ENCODE results near the gene CNMD. TPM values are rescaled to one million over a fixed set of nuclear protein-coding genes. Genes with fewer than 3 reads are reported as not detected.

Gene CNMD
- polyA plus RNA-seq, 1 experiment = not detected

DNA sequence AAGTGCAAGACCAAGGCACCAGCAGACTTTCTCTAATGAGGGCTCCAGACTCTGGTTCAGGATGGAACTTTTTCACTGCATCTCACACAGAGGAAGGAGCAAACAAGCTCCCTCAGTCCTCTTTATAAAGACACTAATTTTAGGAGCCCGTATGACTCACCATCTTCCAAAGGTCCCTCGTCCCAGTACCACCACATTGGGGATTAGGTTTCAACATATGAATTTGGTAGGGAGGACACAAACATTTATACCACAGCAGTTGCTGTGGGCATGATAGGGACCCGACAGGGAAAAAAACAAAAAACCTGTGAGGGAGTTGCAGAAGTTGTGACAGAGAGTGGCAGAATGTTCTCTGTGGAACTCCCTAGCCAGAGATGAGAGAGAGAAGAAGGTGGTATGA, 6.5 kb upstream of the CNMD start:
- Histone ChIP-seq H3K36me3 (ENCODE audit: control insufficient read depth, insufficient read depth, low read length) (no peaks in the 10 kb centered on the region), H3K27me3 (ENCODE audit: control insufficient read depth, insufficient read depth, low read length) (no peaks in the 10 kb centered on the region; the same call in 1 of the 2 replicates), H3K4me3 (ENCODE audit: low read depth, low read length) (no peak overlapping the region)
- CTCF ChIA-PET = no interaction called here
- no peak for DNase-seq (ENCODE audit: low read depth)
- POLR2A ChIA-PET = no interaction called here
- TF ChIP-seq, protein P1, sequence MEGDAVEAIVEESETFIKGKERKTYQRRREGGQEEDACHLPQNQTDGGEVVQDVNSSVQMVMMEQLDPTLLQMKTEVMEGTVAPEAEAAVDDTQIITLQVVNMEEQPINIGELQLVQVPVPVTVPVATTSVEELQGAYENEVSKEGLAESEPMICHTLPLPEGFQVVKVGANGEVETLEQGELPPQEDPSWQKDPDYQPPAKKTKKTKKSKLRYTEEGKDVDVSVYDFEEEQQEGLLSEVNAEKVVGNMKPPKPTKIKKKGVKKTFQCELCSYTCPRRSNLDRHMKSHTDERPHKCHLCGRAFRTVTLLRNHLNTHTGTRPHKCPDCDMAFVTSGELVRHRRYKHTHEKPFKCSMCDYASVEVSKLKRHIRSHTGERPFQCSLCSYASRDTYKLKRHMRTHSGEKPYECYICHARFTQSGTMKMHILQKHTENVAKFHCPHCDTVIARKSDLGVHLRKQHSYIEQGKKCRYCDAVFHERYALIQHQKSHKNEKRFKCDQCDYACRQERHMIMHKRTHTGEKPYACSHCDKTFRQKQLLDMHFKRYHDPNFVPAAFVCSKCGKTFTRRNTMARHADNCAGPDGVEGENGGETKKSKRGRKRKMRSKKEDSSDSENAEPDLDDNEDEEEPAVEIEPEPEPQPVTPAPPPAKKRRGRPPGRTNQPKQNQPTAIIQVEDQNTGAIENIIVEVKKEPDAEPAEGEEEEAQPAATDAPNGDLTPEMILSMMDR (IDR thresholded peaks at IDR 0.05; ENCODE audit: insufficient read depth, low read depth, low read length) = no peak

DNA sequence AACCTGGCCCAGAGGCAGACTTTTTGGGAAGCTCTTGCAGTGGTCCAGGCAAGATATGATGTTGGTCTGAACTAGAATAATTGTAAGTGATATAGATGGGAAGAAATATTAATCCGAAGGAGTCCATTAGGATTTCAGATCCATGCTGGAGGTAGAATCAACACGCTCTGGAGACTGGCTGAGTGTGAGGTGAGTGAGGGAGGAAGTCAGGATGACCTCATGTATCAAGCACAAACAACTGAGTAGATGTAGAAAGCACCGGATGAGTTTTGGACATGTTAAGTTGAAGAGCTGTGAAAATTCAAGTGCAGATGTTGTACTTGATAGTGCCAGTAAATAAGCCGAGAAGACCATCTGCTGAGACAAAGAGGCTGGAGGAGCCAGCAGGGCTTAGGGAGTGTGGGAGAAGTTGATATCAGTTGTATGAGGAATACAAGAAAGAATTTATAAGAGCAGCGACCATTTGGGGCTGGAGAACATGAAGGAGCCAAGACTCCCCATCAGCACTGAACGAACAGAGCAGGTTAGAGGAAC, 5.3 kb upstream of the CNMD start:
- Histone ChIP-seq H3K27me3 (ENCODE audit: control insufficient read depth, insufficient read depth, low read length) (peaks cover 5% of the 10 kb centered on the region), H3K4me3 (ENCODE audit: low read depth, low read length) (no peak overlapping the region), H3K36me3 (ENCODE audit: control insufficient read depth, insufficient read depth, low read length) (no peaks in the 10 kb centered on the region)
- ChIA-PET CTCF (no interaction called here), POLR2A (no interaction called here)
- TF ChIP-seq, protein P1 (IDR thresholded peaks at IDR 0.05; ENCODE audit: insufficient read depth, low read depth, low read length) = no peak
- no peak for DNase-seq (ENCODE audit: low read depth)

DNA sequence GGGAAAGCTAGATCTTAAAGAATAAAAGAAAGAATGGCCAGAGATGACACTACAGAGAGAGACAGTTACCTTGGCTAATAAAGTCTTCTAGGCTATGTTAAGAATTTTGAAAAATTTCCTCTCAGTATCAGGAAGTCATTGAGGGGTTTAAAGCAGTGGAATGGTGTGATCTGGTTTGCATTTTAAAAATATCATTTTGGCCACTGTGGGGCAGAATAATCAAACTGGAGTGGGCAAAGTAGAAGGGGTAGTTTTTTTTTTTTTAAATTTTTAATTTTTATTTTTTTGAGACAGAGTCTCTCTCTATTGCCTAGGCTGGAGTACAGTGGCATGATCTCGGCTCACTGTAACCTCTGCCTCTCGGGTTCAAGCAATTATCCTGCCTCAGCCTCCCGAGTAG, 4.4 kb upstream of the CNMD start:
- no peaks in the 10 kb centered on the region for H3K36me3 ChIP-seq (ENCODE audit: control insufficient read depth, insufficient read depth, low read length)
- DNase-seq (ENCODE audit: low read depth) = no peak
- ChIA-PET POLR2A (no interaction called here), CTCF (no interaction called here)
- TF ChIP-seq, protein P1 (IDR thresholded peaks at IDR 0.05; ENCODE audit: insufficient read depth, low read depth, low read length) = no peak
- peaks cover 15% of the 10 kb centered on the region for H3K27me3 ChIP-seq (ENCODE audit: control insufficient read depth, insufficient read depth, low read length)
- H3K4me3 ChIP-seq (ENCODE audit: low read depth, low read length) = no peak overlapping the region

DNA sequence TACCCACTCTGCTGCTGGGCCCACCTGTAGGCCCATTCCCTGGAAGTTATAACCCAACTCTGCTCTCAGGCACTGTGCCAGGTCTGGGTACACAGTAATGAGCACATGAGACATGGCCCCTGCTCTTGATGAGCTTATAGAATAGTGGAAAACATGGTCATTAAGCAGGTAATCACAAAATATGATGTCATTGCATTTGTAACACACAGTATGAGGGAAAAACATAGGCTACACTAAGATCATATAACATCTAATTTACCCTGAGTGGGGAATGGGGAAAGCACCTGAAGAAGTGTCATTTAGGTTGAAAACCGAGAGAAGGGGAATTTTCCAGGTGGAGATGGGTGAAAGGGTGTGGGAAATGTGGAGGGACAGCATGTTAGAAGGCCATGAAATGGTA, 3.9 kb upstream of the CNMD start:
- Histone ChIP-seq H3K36me3 (ENCODE audit: control insufficient read depth, insufficient read depth, low read length) (no peaks in the 10 kb centered on the region), H3K27me3 (ENCODE audit: control insufficient read depth, insufficient read depth, low read length) (peaks cover 18% of the 10 kb centered on the region), H3K4me3 (ENCODE audit: low read depth, low read length) (no peak overlapping the region)
- POLR2A ChIA-PET = interaction anchor here (0.6 kb wide), 1 partner anchor 333 kb away, joined by 5 read pairs; no protein-coding TSS in a partner anchor
- DNase-seq (ENCODE audit: low read depth) = no peak
- CTCF ChIA-PET = no interaction called here
- TF ChIP-seq, protein P1 (IDR thresholded peaks at IDR 0.05; ENCODE audit: insufficient read depth, low read depth, low read length) = no peak

DNA sequence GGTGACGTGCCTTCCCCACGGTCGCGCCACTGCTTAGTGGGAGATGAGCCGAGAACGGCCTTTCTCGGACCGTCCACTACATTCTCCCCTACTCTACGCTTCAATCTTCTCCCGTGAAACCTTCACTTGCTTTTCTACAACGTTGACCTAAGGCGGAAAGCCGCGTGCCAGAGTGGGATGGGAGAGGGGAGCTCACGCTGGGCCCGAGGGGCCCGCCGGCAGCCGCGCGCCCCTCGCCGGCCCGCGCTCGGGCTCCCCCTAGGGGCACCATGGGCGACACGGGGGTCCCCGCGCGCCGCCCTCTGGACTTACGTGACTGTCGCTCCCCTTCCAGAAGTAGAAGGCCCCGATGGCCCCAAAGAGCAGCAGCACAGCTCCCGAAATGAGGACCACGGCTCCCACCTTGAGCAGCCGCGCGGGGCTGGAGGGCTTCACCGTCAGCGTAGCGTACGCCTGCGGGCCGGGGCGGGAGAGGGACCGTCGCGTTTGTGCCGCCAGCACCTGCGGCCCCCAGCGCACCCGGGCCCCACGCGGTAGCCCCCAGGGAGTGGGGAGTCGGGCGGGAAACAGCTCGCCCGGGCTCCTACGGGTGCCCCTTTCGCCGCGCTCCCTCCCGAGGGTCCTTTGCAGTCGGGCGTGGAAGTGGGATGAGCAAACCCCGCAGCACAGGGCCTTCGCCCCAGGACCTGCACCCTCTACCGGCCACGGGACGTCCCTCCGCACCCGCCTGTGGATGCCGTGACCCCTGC, 727 bp downstream of the CNMD start:
- ChIA-PET CTCF (no interaction called here), POLR2A (no interaction called here)
- no peak overlapping the region for H3K4me3 ChIP-seq (ENCODE audit: low read depth, low read length)
- peaks cover 22% of the 10 kb centered on the region for H3K27me3 ChIP-seq (ENCODE audit: control insufficient read depth, insufficient read depth, low read length)
- TF ChIP-seq, protein P1 (IDR thresholded peaks at IDR 0.05; ENCODE audit: insufficient read depth, low read depth, low read length) = peak; percentile 32; the same call in 1 of the 2 replicates
- no peak for DNase-seq (ENCODE audit: low read depth)
- H3K36me3 ChIP-seq (ENCODE audit: control insufficient read depth, insufficient read depth, low read length) = no peaks in the 10 kb centered on the region

Measured in BJ (cell line).